ENCODE data around the gene PDSS2.

DNA sequence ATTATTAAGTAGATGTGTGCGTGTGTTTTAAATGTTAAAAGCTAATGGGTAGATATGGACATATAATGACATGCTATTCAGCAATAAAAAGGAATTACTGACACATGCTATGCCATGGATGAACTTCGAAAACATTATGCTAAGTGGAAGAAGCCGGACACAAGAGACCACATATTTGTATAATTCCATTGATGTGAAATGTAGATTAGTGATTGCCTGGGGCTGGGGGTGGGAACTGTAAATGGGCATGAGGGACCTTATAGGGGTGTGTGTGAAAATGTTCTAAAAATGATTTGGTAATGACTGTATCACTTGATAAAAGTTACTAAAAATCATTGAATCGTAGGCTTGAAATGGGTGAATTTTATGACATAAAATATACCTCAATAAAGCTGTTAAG is 239.5 kb downstream of the PDSS2 start:
- TF ChIP-seq, protein P1, sequence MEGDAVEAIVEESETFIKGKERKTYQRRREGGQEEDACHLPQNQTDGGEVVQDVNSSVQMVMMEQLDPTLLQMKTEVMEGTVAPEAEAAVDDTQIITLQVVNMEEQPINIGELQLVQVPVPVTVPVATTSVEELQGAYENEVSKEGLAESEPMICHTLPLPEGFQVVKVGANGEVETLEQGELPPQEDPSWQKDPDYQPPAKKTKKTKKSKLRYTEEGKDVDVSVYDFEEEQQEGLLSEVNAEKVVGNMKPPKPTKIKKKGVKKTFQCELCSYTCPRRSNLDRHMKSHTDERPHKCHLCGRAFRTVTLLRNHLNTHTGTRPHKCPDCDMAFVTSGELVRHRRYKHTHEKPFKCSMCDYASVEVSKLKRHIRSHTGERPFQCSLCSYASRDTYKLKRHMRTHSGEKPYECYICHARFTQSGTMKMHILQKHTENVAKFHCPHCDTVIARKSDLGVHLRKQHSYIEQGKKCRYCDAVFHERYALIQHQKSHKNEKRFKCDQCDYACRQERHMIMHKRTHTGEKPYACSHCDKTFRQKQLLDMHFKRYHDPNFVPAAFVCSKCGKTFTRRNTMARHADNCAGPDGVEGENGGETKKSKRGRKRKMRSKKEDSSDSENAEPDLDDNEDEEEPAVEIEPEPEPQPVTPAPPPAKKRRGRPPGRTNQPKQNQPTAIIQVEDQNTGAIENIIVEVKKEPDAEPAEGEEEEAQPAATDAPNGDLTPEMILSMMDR (IDR thresholded peaks at IDR 0.05) = no peak
- no peak for TF ChIP-seq POLR2A (IDR thresholded peaks at IDR 0.05)
